A549 treated with ZK216348 at 1 μM for 4 hours (cell line): ENCODE data around the gene LMF1. TPM values are rescaled to one million over a fixed set of nuclear protein-coding genes. Genes with fewer than 3 reads are reported as not detected.

Source experiments
- total RNA-seq: library from RNA; stranded (reverse); fragments of 200-300 nt; extraction: Qiagen RNA extraction; gene quantifications from 5 replicates; pipeline ENCODE4 v1.2.3, GENCODE V29; 2022; ENCODE audit warnings: low read depth

The LMF1 gene
- total RNA-seq = 4.8 to 12.8 TPM (median 8.8 TPM) in 5 replicates

DNA sequence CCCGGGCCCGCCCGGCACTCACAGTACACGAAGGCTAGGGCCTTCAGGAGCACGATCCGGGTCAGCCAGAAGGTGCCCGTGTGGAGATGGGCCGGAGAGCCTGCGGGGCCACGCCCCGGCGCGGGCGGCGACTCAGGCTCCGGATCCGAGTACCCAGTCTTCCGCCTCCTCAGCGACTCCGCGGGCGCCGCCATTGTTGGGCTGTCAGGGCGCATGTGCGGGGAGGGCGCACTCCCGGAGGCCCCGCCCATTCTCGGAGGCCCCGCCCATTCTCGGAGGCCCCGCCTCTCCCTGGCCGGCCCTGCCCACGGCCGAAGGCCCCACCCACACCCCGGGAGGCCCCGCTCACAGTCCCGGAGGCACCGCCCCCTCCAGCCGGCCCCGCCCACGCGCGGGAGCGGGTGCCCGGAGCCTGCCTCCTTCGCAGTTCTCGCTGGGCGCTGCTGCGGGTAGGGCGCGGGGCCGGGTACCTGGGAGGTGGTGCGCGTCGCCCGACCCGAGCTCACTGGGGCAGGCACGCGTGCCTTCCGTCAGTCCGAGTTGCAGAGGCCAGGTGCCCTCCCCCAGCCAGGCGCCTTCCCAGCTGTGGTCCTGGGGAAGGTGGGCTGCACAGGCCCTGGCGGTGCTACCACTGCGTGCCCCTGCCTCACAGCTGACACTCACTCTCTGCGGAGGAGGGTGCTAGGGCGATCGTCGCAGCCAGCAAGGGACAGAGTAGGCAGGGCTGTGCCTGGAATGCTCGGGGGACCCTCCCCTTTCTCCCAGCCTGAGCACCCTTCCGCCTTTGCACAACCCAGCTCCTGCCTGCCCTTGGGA, at the start of gene LMF1:
Gene LMF1, minus strand, starts transcription at position 219 of the 816 bp plus-strand sequence. Its CDS starts 4 bp downstream, at position 215.

DNA sequence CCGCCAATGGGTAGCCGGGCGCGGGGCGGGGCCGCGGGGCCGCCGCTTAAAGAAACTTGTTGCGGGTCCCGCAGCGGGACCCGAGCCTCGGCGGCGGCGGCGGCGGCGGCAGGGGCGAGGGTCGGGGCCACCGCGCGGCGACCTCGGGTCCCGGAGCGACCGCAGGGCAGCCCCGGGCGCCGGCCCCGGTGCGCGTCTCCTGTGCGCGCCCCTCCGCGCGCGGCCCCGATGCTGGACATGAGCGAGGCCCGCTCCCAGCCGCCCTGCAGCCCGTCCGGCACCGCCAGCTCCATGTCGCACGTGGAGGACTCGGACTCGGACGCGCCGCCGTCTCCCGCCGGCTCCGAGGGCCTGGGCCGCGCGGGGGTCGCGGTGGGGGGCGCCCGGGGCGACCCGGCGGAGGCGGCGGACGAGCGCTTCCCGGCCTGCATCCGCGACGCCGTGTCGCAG, 10.9 kb upstream of the LMF1 start, which contains the start of gene SOX8:
Gene SOX8, plus strand, starts transcription at position 76 of the 450 bp plus-strand sequence. Its CDS starts 153 bp downstream, at position 229.

Other genes with a start within 250 kb of the LMF1 start
- gene ANTKMT, start 249.8 kb downstream of the LMF1 start, total RNA-seq = 25.7 to 66.6 TPM (median 52.1 TPM) in 5 replicates
- gene CCDC78, start 244.5 kb downstream of the LMF1 start, total RNA-seq = 4.1 to 7.1 TPM (median 6.2 TPM) in 5 replicates
- 14.3 to 23.8 TPM (median 18.4 TPM) in 5 replicates for gene HAGHL, start 243.9 kb downstream of the LMF1 start, total RNA-seq
- gene CIAO3, start 230.0 kb downstream of the LMF1 start, total RNA-seq = 16.4 to 29.7 TPM (median 25.3 TPM) in 5 replicates
- gene MSLN, start 210.2 kb downstream of the LMF1 start, total RNA-seq = 2.4 to 4.2 TPM (median 3.2 TPM) in 5 replicates
- 28.5 to 57.2 TPM (median 55.7 TPM) in 5 replicates for gene RPUSD1, start 182.6 kb downstream of the LMF1 start, total RNA-seq
- gene CHTF18, start 182.4 kb downstream of the LMF1 start, total RNA-seq = 9.9 to 37.8 TPM (median 24.1 TPM) in 5 replicates
- gene GNG13, start 170.2 kb downstream of the LMF1 start, total RNA-seq = not detected in 5 replicates
- 1.2 to 2.0 TPM (median 1.7 TPM) in 5 replicates for gene SOX8, start 10.8 kb upstream of the LMF1 start, total RNA-seq
- gene SSTR5, start 101.8 kb upstream of the LMF1 start, total RNA-seq = 0.20 to 0.57 TPM (median 0.53 TPM) in 5 replicates
- gene C1QTNF8, start 125.3 kb upstream of the LMF1 start, total RNA-seq = not detected in 5 replicates
- 6.3 to 18.6 TPM (median 17.1 TPM) in 5 replicates for gene CACNA1H, start 182.1 kb upstream of the LMF1 start, total RNA-seq